SK-N-SH treated with all-trans-retinoic acid at 6 μM for 48 hours (cell line): ENCODE data around the gene GARIN5A.
A peak's percentile ranks its signal among the peaks of the same experiment; 100 is the strongest.

Source experiments
- ATAC-seq: fragments of 200-7000 bp; cut with Tn5 transposase; 3 replicates; pipeline ENCODE4 v1.9.1; 2020; ENCODE audit warnings: mild to moderate bottlenecking, moderate library complexity
- ARNTL ChIP-seq: fragments of 450-650 bp; formaldehyde crosslinking; IDR thresholded peaks from 2 replicates; pipeline ENCODE4 v1.5.0; 2020; ENCODE audit warnings: low read depth, mild to moderate bottlenecking, moderate library complexity, borderline replicate concordance
- BACH2 ChIP-seq: fragments of 250-450 bp; sonication (Bioruptor Pico); IDR thresholded peaks from 2 replicates; pipeline ENCODE4 v1.9.0; 2021; ENCODE audit warnings: mild to moderate bottlenecking, borderline replicate concordance
- CSDC2 ChIP-seq: fragments of 250-450 bp; sonication (Bioruptor Pico); IDR thresholded peaks from 2 replicates; pipeline ENCODE4 v1.5.0; 2020; ENCODE audit warnings: mild to moderate bottlenecking, moderate library complexity
- CSRNP3 ChIP-seq: fragments of 250-450 bp; sonication (Bioruptor Pico); IDR thresholded peaks from 2 replicates; pipeline ENCODE4 v1.5.1; 2021; ENCODE audit warnings: mild to moderate bottlenecking, moderate library complexity
- ESRRG ChIP-seq: fragments of 250-450 bp; sonication (Bioruptor Pico); IDR thresholded peaks from 2 replicates; pipeline ENCODE4 v1.6.1; 2021; ENCODE audit warnings: mild to moderate bottlenecking
- GLIS3 ChIP-seq: fragments of 250-450 bp; sonication (Bioruptor Pico); IDR thresholded peaks from 2 replicates; pipeline ENCODE4 v1.5.0; 2020; ENCODE audit warnings: mild to moderate bottlenecking, moderate library complexity
- OSR1 ChIP-seq: fragments of 250-450 bp; sonication (Bioruptor Pico); IDR thresholded peaks from 2 replicates; pipeline ENCODE4 v1.8.0; 2022; ENCODE audit warnings: moderate library complexity, mild to moderate bottlenecking, inconsistent platforms
- PATZ1 ChIP-seq: fragments of 250-450 bp; sonication (Bioruptor Pico); IDR thresholded peaks from 2 replicates; pipeline ENCODE4 v1.8.0; 2020; ENCODE audit warnings: mild to moderate bottlenecking, moderate library complexity, borderline replicate concordance
- POU6F1 ChIP-seq: fragments of 250-450 bp; sonication (Bioruptor Pico); IDR thresholded peaks from 2 replicates; pipeline ENCODE4 v1.8.0; 2021; ENCODE audit warnings: low read depth, mild to moderate bottlenecking, moderate library complexity, borderline replicate concordance
- PPARA ChIP-seq: fragments of 250-450 bp; sonication (Bioruptor Pico); IDR thresholded peaks from 2 replicates; pipeline ENCODE4 v1.5.0; 2020; ENCODE audit warnings: mild to moderate bottlenecking, borderline replicate concordance
- RARB ChIP-seq: fragments of 250-450 bp; sonication (Bioruptor Pico); IDR thresholded peaks from 2 replicates; pipeline ENCODE4 v1.8.0; 2021; ENCODE audit warnings: mild to moderate bottlenecking, moderate library complexity
- SNAI2 ChIP-seq: fragments of 250-450 bp; sonication (Bioruptor Pico); IDR thresholded peaks from 2 replicates; pipeline ENCODE4 v1.5.0; 2020; ENCODE audit warnings: mild to moderate bottlenecking, moderate library complexity
- TCF4 ChIP-seq: fragments of 250-450 bp; sonication (Bioruptor Pico); IDR thresholded peaks from 2 replicates; pipeline ENCODE4 v1.8.0; 2021; ENCODE audit warnings: mild to moderate bottlenecking, moderate library complexity, borderline replicate concordance
- TOX ChIP-seq: fragments of 250-450 bp; sonication (Bioruptor Pico); IDR thresholded peaks from 2 replicates; pipeline ENCODE4 v1.8.0; 2021; ENCODE audit warnings: mild to moderate bottlenecking, moderate library complexity, borderline replicate concordance
- TSHZ2 ChIP-seq: fragments of 250-450 bp; sonication (Bioruptor Pico); IDR thresholded peaks from 2 replicates; pipeline ENCODE4 v1.5.0; 2020; ENCODE audit warnings: mild to moderate bottlenecking, moderate library complexity
- ZC3H10 ChIP-seq: fragments of 250-450 bp; sonication (Bioruptor Pico); IDR thresholded peaks from 2 replicates; pipeline ENCODE4 v1.5.1; 2021; ENCODE audit warnings: mild to moderate bottlenecking, moderate library complexity
- ZFP3 ChIP-seq: fragments of 250-450 bp; sonication (Bioruptor Pico); IDR thresholded peaks from 2 replicates; pipeline ENCODE4 v1.5.0; 2020; ENCODE audit warnings: mild to moderate bottlenecking, moderate library complexity
- ZFP30 ChIP-seq: fragments of 450-650 bp; formaldehyde crosslinking; IDR thresholded peaks from 2 replicates; pipeline ENCODE4 v1.5.0; 2022; ENCODE audit warnings: mild to moderate bottlenecking, moderate library complexity
- ZNF565 ChIP-seq: fragments of 450-650 bp; formaldehyde crosslinking; conservative IDR thresholded peaks from 2 replicates; pipeline ENCODE4 v1.5.0; 2020; ENCODE audit warnings: low read depth, mild to moderate bottlenecking, moderate library complexity
- ZNF70 ChIP-seq: fragments of 450-650 bp; formaldehyde crosslinking; IDR thresholded peaks from 2 replicates; pipeline ENCODE4 v1.5.0; 2020; ENCODE audit warnings: mild to moderate bottlenecking, moderate library complexity
- ZNF8 ChIP-seq: fragments of 450-650 bp; formaldehyde crosslinking; IDR thresholded peaks from 2 replicates; pipeline ENCODE4 v1.5.0; 2020; ENCODE audit warnings: mild to moderate bottlenecking, moderate library complexity

GARIN5A gene

DNA sequence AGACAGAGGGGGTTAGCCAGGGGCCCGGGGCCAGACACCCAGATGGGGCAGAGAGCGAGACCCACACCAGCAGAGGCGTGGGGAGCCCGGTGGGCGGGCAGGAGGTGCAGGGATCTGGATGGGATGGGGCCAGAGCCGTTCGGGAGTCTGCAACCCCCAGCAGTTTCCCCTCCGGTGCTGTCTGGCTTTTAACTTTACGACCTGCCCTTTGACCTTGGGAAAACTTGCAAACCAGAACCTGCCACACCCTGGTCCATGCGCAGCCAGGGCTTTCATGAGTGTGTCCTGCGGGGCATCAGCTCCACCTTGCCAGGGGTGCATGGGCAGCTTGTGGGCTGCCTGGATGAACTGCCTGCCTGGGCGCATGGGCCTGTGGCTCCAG, 24.5 kb upstream of the GARIN5A start:
- TF ChIP-seq TOX (CRISPR knock-in tag), result no peak
- TF ChIP-seq BACH2 (CRISPR knock-in tag), result no peak
- TF ChIP-seq CSDC2 (CRISPR knock-in tag), result no peak
- TF ChIP-seq OSR1 (CRISPR knock-in tag), result no peak
- TF ChIP-seq SNAI2 (CRISPR knock-in tag), result no peak
- TF ChIP-seq CSRNP3, result no peak
- no peak for TF ChIP-seq ZFP3 (CRISPR knock-in tag)
- ATAC-seq, result no peak; the same call in 2 of the 3 replicates

GRCh38 chr19:50500753-50501151, 24.1 kb upstream of the GARIN5A start:
- ATAC-seq, result no peak
- no peak for TF ChIP-seq CSDC2 (CRISPR knock-in tag)
- no peak for TF ChIP-seq TCF4 (CRISPR knock-in tag)
- no peak for TF ChIP-seq RARB (CRISPR knock-in tag)
- no peak for TF ChIP-seq OSR1 (CRISPR knock-in tag)
- TF ChIP-seq PATZ1 (CRISPR knock-in tag), result no peak
- TF ChIP-seq ZNF70, result no peak
- TF ChIP-seq PPARA (CRISPR knock-in tag), result no peak
- TF ChIP-seq ESRRG (CRISPR knock-in tag), result no peak
- TF ChIP-seq ARNTL, result no peak
- no peak for TF ChIP-seq ZNF565
- no peak for TF ChIP-seq ZC3H10 (CRISPR knock-in tag)
- TF ChIP-seq CSRNP3, result no peak
- TF ChIP-seq TSHZ2 (CRISPR knock-in tag), result no peak
- no peak for TF ChIP-seq ZFP3 (CRISPR knock-in tag)
- TF ChIP-seq POU6F1, result no peak
- no peak for TF ChIP-seq ZNF8 (CRISPR knock-in tag)

DNA sequence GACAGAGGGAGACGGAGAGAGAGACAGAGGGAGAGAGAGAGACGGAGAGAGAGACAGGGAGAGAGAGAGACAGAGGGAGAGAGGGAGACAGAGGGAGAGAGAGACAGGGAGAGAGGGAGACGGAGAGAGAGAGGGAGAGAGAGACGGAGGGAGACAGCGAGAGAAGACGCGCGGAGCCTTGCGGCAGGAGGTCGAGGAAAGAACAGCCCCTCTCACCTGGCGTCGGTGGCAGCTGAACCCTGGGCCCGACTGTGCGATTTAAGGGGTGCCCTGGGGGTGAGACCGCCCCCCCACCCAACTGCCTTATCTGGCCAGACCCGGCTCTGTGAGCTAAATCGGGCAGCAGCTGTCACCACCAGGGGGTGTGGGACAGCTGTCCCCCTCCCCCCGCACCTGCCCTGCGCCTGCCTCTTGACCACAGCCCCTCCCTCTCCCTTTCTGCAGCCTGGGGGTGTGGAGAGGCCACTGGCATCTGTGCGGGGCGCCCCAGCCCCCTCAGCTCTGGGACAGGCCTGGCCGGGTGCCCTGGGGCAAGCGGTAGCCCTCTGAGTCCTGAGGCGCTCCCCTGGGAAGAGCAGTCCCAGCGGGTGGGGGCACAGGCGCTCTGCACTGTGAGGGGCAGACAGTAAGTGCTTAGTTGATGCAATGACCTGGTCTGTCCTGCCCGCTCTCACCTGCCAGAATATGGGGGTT, 23.6 kb upstream of the GARIN5A start:
- peak; percentile 47 for ATAC-seq
- no peak for TF ChIP-seq CSDC2 (CRISPR knock-in tag)
- no peak for TF ChIP-seq GLIS3
- no peak for TF ChIP-seq TOX (CRISPR knock-in tag)
- TF ChIP-seq OSR1 (CRISPR knock-in tag), result no peak
- TF ChIP-seq ZNF8 (CRISPR knock-in tag), result no peak
- TF ChIP-seq TCF4 (CRISPR knock-in tag), result no peak
- no peak; the same call in 1 of the 2 replicates for TF ChIP-seq PATZ1 (CRISPR knock-in tag)
- no peak for TF ChIP-seq TSHZ2 (CRISPR knock-in tag)
- TF ChIP-seq ARNTL, result no peak
- TF ChIP-seq ZFP30, result no peak
- TF ChIP-seq CSRNP3, result no peak
